ENCODE data around the gene MFRP. TPM values are rescaled to one million over a fixed set of nuclear protein-coding genes. Genes with fewer than 3 reads are reported as not detected.
A peak's percentile ranks its signal among the peaks of the same experiment; 100 is the strongest.

MFRP gene
- polyA plus RNA-seq, 1 donor = 0.01 TPM

GRCh38 chr11:119322360-119322739 lies 24.2 kb downstream of the MFRP start:
- peaks cover 39% of the 10 kb centered on the region for H3K27me3 ChIP-seq (ENCODE audit: control insufficient read depth, insufficient read depth, low read length)
- no peak for DNase-seq
- H3K27ac ChIP-seq (ENCODE audit: low read length) = no peak overlapping the region
- peaks cover 35% of the 10 kb centered on the region for H3K4me1 ChIP-seq (ENCODE audit: control insufficient read depth, insufficient read depth, low read length)
- 90% methylated on average over 2 of the region's 6 CpGs for WGBS (ENCODE audit: insufficient coverage, low lambda C conversion rate)
- H3K36me3 ChIP-seq (ENCODE audit: control insufficient read depth, insufficient read depth, low read length) = no peaks in the 10 kb centered on the region
- no peak overlapping the region for H3K4me3 ChIP-seq (ENCODE audit: low read length)
- H3K9me3 ChIP-seq (ENCODE audit: control insufficient read depth, low read depth, low read length) = no peaks in the 10 kb centered on the region

GRCh38 chr11:119320776-119321524 lies 25.6 kb downstream of the MFRP start:
- Histone ChIP-seq H3K4me3 (ENCODE audit: low read length) (peak overlapping the region; percentile 51), H3K4me1 (ENCODE audit: control insufficient read depth, insufficient read depth, low read length) (peaks cover 38% of the 10 kb centered on the region), H3K36me3 (ENCODE audit: control insufficient read depth, insufficient read depth, low read length) (no peaks in the 10 kb centered on the region), H3K27me3 (ENCODE audit: control insufficient read depth, insufficient read depth, low read length) (peaks cover 50% of the 10 kb centered on the region), H3K27ac (ENCODE audit: low read length) (peak overlapping the region; percentile 80), H3K9me3 (ENCODE audit: control insufficient read depth, low read depth, low read length) (peaks cover 3% of the 10 kb centered on the region)
- no CpG with 5 or more reads among the region's 60 CpGs for WGBS (ENCODE audit: insufficient coverage, low lambda C conversion rate)
- DNase-seq = peak in 1 of 2 donors; percentile 65

GRCh38 chr11:119320240-119320775 lies 26.2 kb downstream of the MFRP start:
- Histone ChIP-seq H3K36me3 (ENCODE audit: control insufficient read depth, insufficient read depth, low read length) (no peaks in the 10 kb centered on the region), H3K27ac (ENCODE audit: low read length) (peak overlapping the region; percentile 80), H3K4me1 (ENCODE audit: control insufficient read depth, insufficient read depth, low read length) (peaks cover 44% of the 10 kb centered on the region), H3K4me3 (ENCODE audit: low read length) (peak overlapping the region; percentile 51), H3K9me3 (ENCODE audit: control insufficient read depth, low read depth, low read length) (peaks cover 3% of the 10 kb centered on the region), H3K27me3 (ENCODE audit: control insufficient read depth, insufficient read depth, low read length) (peaks cover 57% of the 10 kb centered on the region)
- DNase-seq = peak in 1 of 2 donors; percentile 43
- no CpG with 5 or more reads among the region's 17 CpGs for WGBS (ENCODE audit: insufficient coverage, low lambda C conversion rate)

- 60% methylated on average over 1 of the region's 11 CpGs for WGBS (ENCODE audit: insufficient coverage, low lambda C conversion rate)
- Histone ChIP-seq H3K27ac (ENCODE audit: low read length) (peak overlapping the region; percentile 80), H3K4me3 (ENCODE audit: low read length) (no peak overlapping the region), H3K36me3 (ENCODE audit: control insufficient read depth, insufficient read depth, low read length) (no peaks in the 10 kb centered on the region), H3K27me3 (ENCODE audit: control insufficient read depth, insufficient read depth, low read length) (peaks cover 62% of the 10 kb centered on the region), H3K9me3 (ENCODE audit: control insufficient read depth, low read depth, low read length) (peaks cover 6% of the 10 kb centered on the region), H3K4me1 (ENCODE audit: control insufficient read depth, insufficient read depth, low read length) (peaks cover 50% of the 10 kb centered on the region)
- no peak for DNase-seq
These were observed 26.7 kb downstream of the MFRP start for GRCh38 chr11:119319700-119320239.

- Histone ChIP-seq H3K9me3 (ENCODE audit: control insufficient read depth, low read depth, low read length) (peaks cover 6% of the 10 kb centered on the region), H3K4me1 (ENCODE audit: control insufficient read depth, insufficient read depth, low read length) (peaks cover 52% of the 10 kb centered on the region), H3K4me3 (ENCODE audit: low read length) (no peak overlapping the region), H3K27me3 (ENCODE audit: control insufficient read depth, insufficient read depth, low read length) (peaks cover 68% of the 10 kb centered on the region), H3K36me3 (ENCODE audit: control insufficient read depth, insufficient read depth, low read length) (peaks cover 3% of the 10 kb centered on the region), H3K27ac (ENCODE audit: low read length) (peak overlapping the region; percentile 80)
- WGBS (ENCODE audit: insufficient coverage, low lambda C conversion rate) = no CpG with 5 or more reads among the region's 8 CpGs
- DNase-seq = no peak
These were observed 27.3 kb downstream of the MFRP start for GRCh38 chr11:119319136-119319699.

GRCh38 chr11:119318240-119319135 lies 28.0 kb downstream of the MFRP start:
- Histone ChIP-seq H3K4me3 (ENCODE audit: low read length) (no peak overlapping the region), H3K27me3 (ENCODE audit: control insufficient read depth, insufficient read depth, low read length) (peaks cover 74% of the 10 kb centered on the region), H3K9me3 (ENCODE audit: control insufficient read depth, low read depth, low read length) (peaks cover 6% of the 10 kb centered on the region), H3K36me3 (ENCODE audit: control insufficient read depth, insufficient read depth, low read length) (peaks cover 3% of the 10 kb centered on the region), H3K27ac (ENCODE audit: low read length) (peak overlapping the region; percentile 80), H3K4me1 (ENCODE audit: control insufficient read depth, insufficient read depth, low read length) (peaks cover 52% of the 10 kb centered on the region)
- WGBS (ENCODE audit: insufficient coverage, low lambda C conversion rate) = no CpG with 5 or more reads among the region's 22 CpGs
- DNase-seq = peak in 1 of 2 donors; percentile 48

GRCh38 chr11:119317592-119318239 lies 28.8 kb downstream of the MFRP start:
- Histone ChIP-seq H3K9me3 (ENCODE audit: control insufficient read depth, low read depth, low read length) (peaks cover 6% of the 10 kb centered on the region), H3K4me1 (ENCODE audit: control insufficient read depth, insufficient read depth, low read length) (peaks cover 52% of the 10 kb centered on the region), H3K4me3 (ENCODE audit: low read length) (no peak overlapping the region), H3K27ac (ENCODE audit: low read length) (peak overlapping the region; percentile 80), H3K27me3 (ENCODE audit: control insufficient read depth, insufficient read depth, low read length) (peaks cover 75% of the 10 kb centered on the region), H3K36me3 (ENCODE audit: control insufficient read depth, insufficient read depth, low read length) (peaks cover 4% of the 10 kb centered on the region)
- no peak for DNase-seq
- no CpG with 5 or more reads among the region's 14 CpGs for WGBS (ENCODE audit: insufficient coverage, low lambda C conversion rate)

GRCh38 chr11:119316729-119317591 lies 29.5 kb downstream of the MFRP start, which contains the start of gene MCAM:
TSS of gene MCAM (minus strand) at chr11:119317130. CDS start at chr11:119317101, 29 bp downstream.
- no CpG with 5 or more reads among the region's 74 CpGs for WGBS (ENCODE audit: insufficient coverage, low lambda C conversion rate)
- Histone ChIP-seq H3K4me3 (ENCODE audit: low read length) (peak within 1 kb of the TSS; percentile 60), H3K27ac (ENCODE audit: low read length) (peak within 1 kb of the TSS; percentile 80), H3K36me3 (ENCODE audit: control insufficient read depth, insufficient read depth, low read length) (peaks cover 7% of the 10 kb centered on the region), H3K4me1 (ENCODE audit: control insufficient read depth, insufficient read depth, low read length) (peaks cover 52% of the 10 kb centered on the region), H3K9me3 (ENCODE audit: control insufficient read depth, low read depth, low read length) (peaks cover 6% of the 10 kb centered on the region), H3K27me3 (ENCODE audit: control insufficient read depth, insufficient read depth, low read length) (peaks cover 81% of the 10 kb centered on the region)
- DNase-seq = peak; percentile 39 to 42
